Activated CD4-positive, alpha-beta memory T cell treated with anti-CD3 and anti-CD28 coated beads for 36 hours (primary cell): ENCODE measurements around the gene NDUFS3. TPM values are rescaled to one million over a fixed set of nuclear protein-coding genes. Genes with fewer than 3 reads are reported as not detected.
"Not testable (repeated sequence)": the region's sequence is repeated elsewhere in the genome, so short reads cannot be mapped to it uniquely, and the experiment has no call there.

Experiments
- CTCF ChIA-PET: fragments of 350-600 bp; sonication (Branson Sonifier 250); formaldehyde crosslinking; loops from one replicate; lab custom pipeline; 2021; ENCODE audit warnings: antibody characterized with exemption, inconsistent platforms; lab: Charles Lee
- POLR2A ChIA-PET: fragments of 350-600 bp; sonication (Branson Sonifier 250); formaldehyde crosslinking; loops from one replicate; lab custom pipeline; 2021; ENCODE audit warnings: antibody characterized with exemption; lab: Charles Lee
- DNase-seq: peaks from one replicate; pipeline ENCODE4 v3.0.0-alpha.2; 2020
- H3K27ac Mint-ChIP-seq: one replicate; pipeline ENCODE4 v1.8.0; 2021; ENCODE audit warnings: mixed read lengths
- H3K27me3 Mint-ChIP-seq: one replicate; pipeline ENCODE4 v1.8.0; 2021; ENCODE audit warnings: mixed read lengths
- H3K36me3 Mint-ChIP-seq: one replicate; pipeline ENCODE4 v1.8.0; 2021; ENCODE audit warnings: mixed read lengths
- H3K4me1 Mint-ChIP-seq: one replicate; pipeline ENCODE4 v1.8.0; 2021; ENCODE audit warnings: low read depth, mixed read lengths
- H3K4me3 Mint-ChIP-seq: one replicate; pipeline ENCODE4 v1.8.0; 2021; ENCODE audit warnings: mild to moderate bottlenecking, mixed read lengths
- H3K9me3 Mint-ChIP-seq: one replicate; pipeline ENCODE4 v1.8.0; 2021; ENCODE audit warnings: mixed read lengths
- intact Hi-C: fragments of 100-400 bp; cut with micrococcal nuclease; formaldehyde crosslinking; loops from one replicate; pipeline ENCODE4 v1.15.1; 2023
- total RNA-seq, 2 experiments: library from RNA; stranded (reverse); gene quantifications; one replicate each; pipeline ENCODE4 v1.2.3, GENCODE V29; 2021

Gene NDUFS3
- total RNA-seq, 2 experiments from 2014 or later = 94.0 to 94.4 TPM

DNA sequence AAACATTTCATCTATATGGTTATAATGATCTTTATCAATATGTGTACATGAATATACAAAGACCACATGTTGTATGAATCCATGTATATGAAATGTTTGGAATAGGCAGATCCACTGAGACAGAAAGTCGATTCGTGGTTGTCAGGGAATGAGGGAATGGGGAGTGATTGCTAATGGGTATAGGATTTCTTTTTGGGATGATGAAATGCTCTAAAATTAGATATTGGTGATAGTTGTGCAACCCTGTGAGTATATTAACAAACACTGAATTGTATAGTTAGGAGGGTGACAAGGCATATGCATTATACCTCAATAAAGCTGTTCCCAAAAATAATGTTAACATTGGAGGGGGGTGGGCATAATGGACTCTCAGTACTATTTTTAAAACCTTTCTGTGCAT, 18.4 kb upstream of the NDUFS3 start:
- H3K4me3 Mint-ChIP-seq = no peak overlapping the region
- POLR2A ChIA-PET = interaction anchor here (0.5 to 0.6 kb wide), 2 partner anchors 9 to 193 kb away, joined by 3 to 4 read pairs; no protein-coding TSS in a partner anchor

DNA sequence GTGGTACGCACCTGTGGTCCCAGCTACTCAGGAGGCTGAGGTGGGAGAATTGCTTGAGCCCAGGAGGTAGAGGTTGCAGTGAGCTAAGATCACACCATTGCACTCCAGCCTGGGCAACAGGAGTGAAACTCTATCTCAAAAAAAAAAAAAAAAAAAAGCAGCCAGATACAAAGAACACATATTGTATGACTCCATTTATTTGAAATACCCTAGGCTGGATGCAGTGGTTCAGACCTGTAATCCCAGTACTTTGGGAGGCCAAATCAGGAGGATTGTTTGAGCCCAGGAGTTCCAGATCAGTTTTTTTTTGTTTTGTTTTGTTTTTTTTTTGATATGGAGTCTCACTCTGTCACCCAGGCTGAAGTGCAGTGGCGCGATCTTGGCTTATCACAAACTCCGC, 16.5 kb upstream of the NDUFS3 start:
- intact Hi-C loops, POLR2A ChIA-PET, H3K9me3 Mint-ChIP-seq, H3K27ac Mint-ChIP-seq, H3K4me3 Mint-ChIP-seq, H3K36me3 Mint-ChIP-seq, DNase-seq, H3K27me3 Mint-ChIP-seq: not testable (repeated sequence)
- H3K4me1 Mint-ChIP-seq = peaks cover 25% of the 10 kb centered on the region
- CTCF ChIA-PET = interaction anchor here (1.4 kb wide), 1 partner anchor 9 kb away, joined by 5 read pairs; the partner anchor contains the start of gene CELF1

More for the DNA sequence above, 18.4 kb upstream of the NDUFS3 start:
- CTCF ChIA-PET = no interaction called here
- intact Hi-C loops = no loop called here
- no peaks in the 10 kb centered on the region for H3K36me3 Mint-ChIP-seq
- H3K4me1 Mint-ChIP-seq = peaks cover 16% of the 10 kb centered on the region
- no peak overlapping the region for H3K27ac Mint-ChIP-seq
- no peaks in the 10 kb centered on the region for H3K27me3 Mint-ChIP-seq
- no peak for DNase-seq
- no peaks in the 10 kb centered on the region for H3K9me3 Mint-ChIP-seq

DNA sequence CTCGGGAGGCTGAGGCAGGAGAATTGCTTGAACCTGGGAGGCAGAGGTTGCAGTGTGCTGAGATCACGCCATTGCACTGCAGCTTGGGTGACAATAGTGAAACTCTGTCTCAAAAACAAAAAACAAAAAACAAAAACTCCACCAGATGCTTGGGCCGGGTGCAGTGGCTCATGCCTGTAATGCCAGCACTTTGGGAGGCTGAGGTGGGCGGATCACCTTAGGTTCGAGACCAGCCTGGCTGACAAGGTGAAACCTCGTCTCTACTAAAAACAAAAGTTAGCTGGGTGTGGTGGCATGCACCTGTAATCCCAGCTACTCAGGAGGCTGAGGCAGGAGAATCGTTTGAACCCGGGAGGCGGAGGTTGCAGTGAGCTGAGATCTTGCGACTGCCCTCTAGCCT, 14.5 kb upstream of the NDUFS3 start:
- ChIA-PET CTCF (interaction anchor here (0.8 to 3.1 kb wide), 5 partner anchors 9 to 190 kb away, joined by 3 to 32 read pairs (median 4); partner anchors contain the start of gene CELF1), POLR2A (interaction anchor here (0.6 to 3.6 kb wide), 7 partner anchors 8 to 800 kb away, joined by 3 to 33 read pairs (median 3); partner anchors contain the start of genes CELF1, FNBP4, KBTBD4 and NDUFS3)
- H3K9me3 Mint-ChIP-seq, H3K27ac Mint-ChIP-seq, H3K36me3 Mint-ChIP-seq, H3K27me3 Mint-ChIP-seq, DNase-seq, intact Hi-C loops: not testable (repeated sequence)
- H3K4me1 Mint-ChIP-seq = peaks cover 29% of the 10 kb centered on the region
- peak overlapping the region; percentile 29 for H3K4me3 Mint-ChIP-seq

DNA sequence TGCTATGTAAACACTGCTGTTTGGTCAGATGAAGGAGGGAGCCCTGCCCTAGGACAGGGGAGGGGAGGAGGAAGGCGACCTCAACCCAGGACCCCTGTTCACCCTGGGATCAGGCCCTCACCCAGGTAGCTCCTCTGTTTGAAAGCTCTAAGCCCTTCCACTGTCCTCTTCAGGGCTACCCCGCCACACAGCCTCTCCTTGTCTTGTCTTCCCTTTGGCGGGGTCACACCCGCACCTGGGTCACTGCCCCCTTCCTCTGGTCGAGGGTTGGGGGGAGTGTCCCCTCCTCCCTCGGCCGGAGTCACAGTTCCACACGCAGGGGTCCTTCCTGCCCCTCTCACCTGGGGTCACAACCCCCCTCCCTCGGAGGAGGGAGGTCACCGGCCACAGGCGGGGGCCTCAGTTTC, 13.9 kb upstream of the NDUFS3 start:
- H3K27me3 Mint-ChIP-seq = no peaks in the 10 kb centered on the region
- no peaks in the 10 kb centered on the region for H3K9me3 Mint-ChIP-seq
- peaks cover 29% of the 10 kb centered on the region for H3K4me1 Mint-ChIP-seq
- peak overlapping the region; percentile 72 for H3K27ac Mint-ChIP-seq
- peaks cover 4% of the 10 kb centered on the region for H3K36me3 Mint-ChIP-seq
- POLR2A ChIA-PET = interaction anchor here (0.7 to 3.6 kb wide), 7 partner anchors 8 to 202 kb away, joined by 3 to 33 read pairs (median 4); partner anchors contain the start of genes AGBL2, CELF1, FNBP4 and KBTBD4
- no peak for DNase-seq
- CTCF ChIA-PET = interaction anchor here (0.8 to 3.1 kb wide), 6 partner anchors 10 to 191 kb away, joined by 3 to 32 read pairs (median 4); partner anchors contain the start of genes CELF1 and SLC39A13
- intact Hi-C loops = loop anchor here (1.0 kb wide), 1 partner anchor 12 kb away; the partner anchor contains the start of gene CELF1
- H3K4me3 Mint-ChIP-seq = peak overlapping the region; percentile 76

DNA sequence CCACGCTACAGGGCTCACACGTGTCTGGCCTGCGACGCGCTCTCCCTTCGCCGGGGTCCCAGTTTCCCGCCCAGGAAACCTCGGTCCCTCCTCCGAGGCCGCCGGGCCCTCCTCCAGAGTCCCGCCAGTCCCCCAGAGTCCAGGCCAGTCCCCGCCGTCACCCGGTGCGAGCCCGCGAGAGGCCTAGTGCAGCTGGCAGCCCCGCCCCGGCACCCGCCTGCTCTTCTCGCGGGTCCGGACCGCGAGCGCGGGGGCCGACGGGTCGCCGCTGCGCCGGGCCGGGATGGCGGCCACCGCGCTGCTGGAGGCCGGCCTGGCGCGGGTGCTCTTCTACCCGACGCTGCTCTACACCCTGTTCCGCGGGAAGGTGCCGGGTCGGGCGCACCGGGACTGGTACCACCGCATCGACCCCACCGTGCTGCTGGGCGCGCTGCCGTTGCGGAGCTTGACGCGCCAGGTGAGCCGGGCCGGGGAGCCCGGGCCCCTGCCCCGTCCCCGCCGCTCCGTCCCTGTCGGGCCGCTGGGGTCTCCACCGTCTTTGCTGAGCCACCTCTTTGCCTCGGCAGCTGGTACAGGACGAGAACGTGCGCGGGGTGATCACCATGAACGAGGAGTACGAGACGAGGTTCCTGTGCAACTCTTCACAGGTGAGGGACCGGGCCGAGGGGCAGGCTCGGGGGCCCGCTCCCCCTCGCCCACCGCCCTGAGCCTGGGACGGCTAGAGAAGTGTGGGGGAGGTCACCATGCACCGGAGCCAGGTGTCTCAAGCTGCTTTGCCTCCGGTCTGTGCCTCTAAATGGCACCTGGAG, 13.3 kb upstream of the NDUFS3 start, which contains the start of gene PTPMT1:
TSS of gene PTPMT1 (plus strand) at position 260 of the 809 bp plus-strand sequence. CDS start at position 284, 24 bp downstream.
- DNase-seq = peak; percentile 80
- no peaks in the 10 kb centered on the region for H3K9me3 Mint-ChIP-seq
- peak within 1 kb of the TSS; percentile 81 for H3K4me3 Mint-ChIP-seq
- H3K4me1 Mint-ChIP-seq = peaks cover 29% of the 10 kb centered on the region
- ChIA-PET CTCF (interaction anchor here (1.0 to 3.1 kb wide), 6 partner anchors 10 to 192 kb away, joined by 3 to 32 read pairs (median 3); partner anchors contain the start of genes CELF1 and SLC39A13), POLR2A (interaction anchor here (1.0 to 3.6 kb wide), 7 partner anchors 9 to 201 kb away, joined by 3 to 33 read pairs (median 4); partner anchors contain the start of genes AGBL2, CELF1, FNBP4 and KBTBD4)
- H3K27me3 Mint-ChIP-seq = no peaks in the 10 kb centered on the region
- intact Hi-C loops = loop anchor here (1.0 kb wide), 1 partner anchor 12 kb away; the partner anchor contains the start of gene CELF1
- H3K36me3 Mint-ChIP-seq = peaks cover 6% of the 10 kb centered on the region
- H3K27ac Mint-ChIP-seq = peak within 1 kb of the TSS; percentile 72

DNA sequence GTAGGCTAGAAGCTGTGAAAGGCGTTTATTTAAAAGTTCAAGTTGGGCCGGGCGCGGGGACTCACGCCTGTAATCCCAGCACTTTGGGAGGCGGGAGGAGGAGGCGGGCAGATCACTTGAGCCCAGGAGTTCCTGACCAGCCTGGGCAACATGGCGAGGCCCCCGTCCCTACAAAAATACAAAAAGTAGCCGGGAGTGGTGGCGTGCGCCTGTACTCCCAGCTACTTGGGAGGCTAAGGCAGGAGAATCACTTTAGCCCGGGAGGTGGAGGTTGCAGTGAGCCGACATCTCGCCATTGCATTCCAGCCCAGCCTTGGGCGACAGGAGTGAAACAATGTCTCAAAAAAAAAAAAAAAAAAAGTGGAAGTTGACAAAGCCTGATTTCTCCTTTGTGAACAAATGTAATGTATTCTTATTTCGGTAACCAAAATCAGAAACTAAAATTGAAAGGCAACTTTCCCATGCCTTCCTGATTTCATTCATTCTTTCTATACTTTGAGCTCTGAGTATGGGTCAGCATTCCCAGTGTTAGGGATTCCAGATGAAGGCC, 12.7 kb upstream of the NDUFS3 start:
- Mint-ChIP-seq H3K27me3 (no peaks in the 10 kb centered on the region), H3K4me3 (peak overlapping the region; percentile 81), H3K27ac (peak overlapping the region; percentile 62), H3K36me3 (peaks cover 6% of the 10 kb centered on the region), H3K4me1 (peaks cover 29% of the 10 kb centered on the region), H3K9me3 (no peaks in the 10 kb centered on the region)
- POLR2A ChIA-PET = interaction anchor here (1.2 to 3.6 kb wide), 6 partner anchors 10 to 149 kb away, joined by 3 to 33 read pairs (median 6); partner anchors contain the start of genes AGBL2, CELF1, KBTBD4 and NDUFS3
- CTCF ChIA-PET = interaction anchor here (0.6 to 3.1 kb wide), 5 partner anchors 11 to 427 kb away, joined by 3 to 32 read pairs (median 3); partner anchors contain the start of genes CELF1 and SLC39A13
- intact Hi-C loops = no loop called here
- peak; percentile 23 for DNase-seq

DNA sequence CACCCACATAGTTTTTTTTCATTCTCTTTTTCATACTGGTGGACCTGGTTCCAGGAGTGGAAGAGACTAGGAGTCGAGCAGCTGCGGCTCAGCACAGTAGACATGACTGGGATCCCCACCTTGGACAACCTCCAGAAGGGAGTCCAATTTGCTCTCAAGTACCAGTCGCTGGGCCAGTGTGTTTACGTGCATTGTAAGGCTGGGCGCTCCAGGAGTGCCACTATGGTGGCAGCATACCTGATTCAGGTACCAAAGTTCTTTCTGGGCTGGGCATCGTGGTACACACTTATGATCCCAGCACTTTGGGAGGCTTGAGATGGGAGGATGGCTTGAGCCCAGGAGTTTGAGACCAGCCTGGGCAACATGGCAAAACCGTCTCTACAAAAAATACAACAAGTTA, 9.2 kb upstream of the NDUFS3 start:
- no peak overlapping the region for H3K27ac Mint-ChIP-seq
- no peaks in the 10 kb centered on the region for H3K9me3 Mint-ChIP-seq
- intact Hi-C loops = no loop called here
- H3K36me3 Mint-ChIP-seq = peaks cover 19% of the 10 kb centered on the region
- H3K4me3 Mint-ChIP-seq = no peak overlapping the region
- CTCF ChIA-PET = interaction anchor here (1.2 kb wide), 1 partner anchor 18 kb away, joined by 4 read pairs; no protein-coding TSS in a partner anchor
- peaks cover 18% of the 10 kb centered on the region for H3K4me1 Mint-ChIP-seq
- DNase-seq = no peak
- no peaks in the 10 kb centered on the region for H3K27me3 Mint-ChIP-seq
- POLR2A ChIA-PET = interaction anchor here (1.6 kb wide), 1 partner anchor 8 kb away, joined by 8 read pairs; the partner anchor contains the start of genes KBTBD4 and NDUFS3

DNA sequence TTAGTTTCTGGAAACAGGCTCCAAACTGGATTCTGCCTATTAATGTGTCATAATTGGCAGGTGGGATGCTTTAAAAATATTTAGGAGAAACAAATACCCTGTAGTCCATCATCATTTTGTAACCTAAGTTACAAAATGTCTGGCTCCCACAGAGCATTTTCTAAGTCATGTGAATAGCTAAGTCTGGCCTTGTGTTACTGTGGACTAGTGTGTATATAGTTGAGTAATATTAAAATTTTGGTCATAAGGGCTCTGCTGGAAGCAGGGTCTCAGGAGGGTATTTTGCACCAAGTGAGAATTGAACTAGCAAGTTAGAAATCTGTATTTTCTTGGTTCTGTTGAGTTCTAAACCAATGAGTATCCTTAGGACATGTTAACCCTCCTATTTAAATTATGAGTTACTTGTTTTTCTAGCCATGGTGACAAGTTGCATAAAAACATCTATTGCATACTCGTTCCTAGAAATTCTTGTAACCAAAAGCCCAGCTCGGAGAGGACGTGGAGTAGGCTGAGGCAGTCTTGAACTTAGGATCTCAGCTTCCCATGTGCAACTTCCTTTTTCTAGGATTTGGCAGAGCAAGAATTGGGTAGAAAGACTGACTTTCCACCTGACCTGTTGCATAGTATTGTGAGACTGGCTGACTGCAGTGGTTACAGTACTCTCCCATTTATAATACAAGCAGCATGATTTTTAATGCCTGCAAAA, 8.1 kb upstream of the NDUFS3 start:
- ChIA-PET POLR2A (interaction anchor here (0.6 kb wide), 1 partner anchor 74 kb away, joined by 5 read pairs; no protein-coding TSS in a partner anchor), CTCF (interaction anchor here (1.2 kb wide), 1 partner anchor 19 kb away, joined by 4 read pairs; no protein-coding TSS in a partner anchor)
- H3K27ac Mint-ChIP-seq = no peak overlapping the region
- peaks cover 13% of the 10 kb centered on the region for H3K4me1 Mint-ChIP-seq
- DNase-seq = no peak
- intact Hi-C loops = no loop called here
- H3K27me3 Mint-ChIP-seq = no peaks in the 10 kb centered on the region
- H3K36me3 Mint-ChIP-seq = peaks cover 25% of the 10 kb centered on the region
- no peaks in the 10 kb centered on the region for H3K9me3 Mint-ChIP-seq
- no peak overlapping the region for H3K4me3 Mint-ChIP-seq

DNA sequence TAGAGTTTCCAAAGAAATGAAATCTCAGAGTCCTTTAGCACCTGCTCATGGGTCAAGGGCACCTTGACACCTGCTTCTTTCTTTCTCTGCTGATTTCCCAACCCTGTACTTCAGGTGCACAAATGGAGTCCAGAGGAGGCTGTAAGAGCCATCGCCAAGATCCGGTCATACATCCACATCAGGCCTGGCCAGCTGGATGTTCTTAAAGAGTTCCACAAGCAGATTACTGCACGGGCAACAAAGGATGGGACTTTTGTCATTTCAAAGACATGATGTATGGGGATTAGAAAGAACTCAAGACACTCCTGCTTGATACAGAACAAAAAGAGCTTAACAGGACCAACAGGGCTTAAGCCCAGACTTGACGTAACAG, 7.5 kb upstream of the NDUFS3 start:
- DNase-seq = no peak
- POLR2A ChIA-PET = interaction anchor here (0.5 kb wide), 1 partner anchor 61 kb away, joined by 4 read pairs; no protein-coding TSS in a partner anchor
- CTCF ChIA-PET = no interaction called here
- Mint-ChIP-seq H3K9me3 (no peaks in the 10 kb centered on the region), H3K4me1 (peaks cover 12% of the 10 kb centered on the region), H3K36me3 (peaks cover 26% of the 10 kb centered on the region), H3K27ac (no peak overlapping the region), H3K4me3 (no peak overlapping the region), H3K27me3 (no peaks in the 10 kb centered on the region)
- intact Hi-C loops = no loop called here

DNA sequence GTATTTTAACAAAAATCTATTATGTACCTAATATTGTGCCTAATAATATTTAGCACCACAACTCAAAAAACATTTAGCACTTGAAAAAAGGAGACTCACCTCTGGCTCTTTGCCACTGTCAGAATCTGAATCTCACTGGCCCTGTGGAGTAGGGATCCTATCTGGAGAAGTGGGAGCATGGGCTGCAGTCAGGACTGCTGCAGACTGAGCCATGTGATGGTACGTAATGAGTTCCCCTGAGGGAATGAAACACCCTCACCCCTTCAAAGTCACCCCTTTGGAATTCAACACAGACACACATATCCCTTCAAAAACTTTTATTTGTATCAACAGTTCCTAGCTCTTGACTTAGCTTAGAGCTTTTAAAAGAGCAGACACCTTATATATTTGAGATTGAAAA, 7.0 kb upstream of the NDUFS3 start:
- POLR2A ChIA-PET = interaction anchor here (0.5 kb wide), 1 partner anchor 62 kb away, joined by 4 read pairs; no protein-coding TSS in a partner anchor
- H3K27ac Mint-ChIP-seq = no peak overlapping the region
- intact Hi-C loops = no loop called here
- H3K4me1 Mint-ChIP-seq = peaks cover 8% of the 10 kb centered on the region
- H3K4me3 Mint-ChIP-seq = no peak overlapping the region
- no peak for DNase-seq
- H3K36me3 Mint-ChIP-seq = peaks cover 27% of the 10 kb centered on the region
- H3K27me3 Mint-ChIP-seq = no peaks in the 10 kb centered on the region
- CTCF ChIA-PET = no interaction called here
- no peaks in the 10 kb centered on the region for H3K9me3 Mint-ChIP-seq
